ENCODE data around the gene BTG2.
A peak's percentile ranks its signal among the peaks of the same experiment; 100 is the strongest.
"Not testable (repeated sequence)": the region's sequence is repeated elsewhere in the genome, so short reads cannot be mapped to it uniquely, and the experiment has no call there.

BTG2 gene
- 214 to 284 reads per million in 2 experiments for total RNA-seq

DNA sequence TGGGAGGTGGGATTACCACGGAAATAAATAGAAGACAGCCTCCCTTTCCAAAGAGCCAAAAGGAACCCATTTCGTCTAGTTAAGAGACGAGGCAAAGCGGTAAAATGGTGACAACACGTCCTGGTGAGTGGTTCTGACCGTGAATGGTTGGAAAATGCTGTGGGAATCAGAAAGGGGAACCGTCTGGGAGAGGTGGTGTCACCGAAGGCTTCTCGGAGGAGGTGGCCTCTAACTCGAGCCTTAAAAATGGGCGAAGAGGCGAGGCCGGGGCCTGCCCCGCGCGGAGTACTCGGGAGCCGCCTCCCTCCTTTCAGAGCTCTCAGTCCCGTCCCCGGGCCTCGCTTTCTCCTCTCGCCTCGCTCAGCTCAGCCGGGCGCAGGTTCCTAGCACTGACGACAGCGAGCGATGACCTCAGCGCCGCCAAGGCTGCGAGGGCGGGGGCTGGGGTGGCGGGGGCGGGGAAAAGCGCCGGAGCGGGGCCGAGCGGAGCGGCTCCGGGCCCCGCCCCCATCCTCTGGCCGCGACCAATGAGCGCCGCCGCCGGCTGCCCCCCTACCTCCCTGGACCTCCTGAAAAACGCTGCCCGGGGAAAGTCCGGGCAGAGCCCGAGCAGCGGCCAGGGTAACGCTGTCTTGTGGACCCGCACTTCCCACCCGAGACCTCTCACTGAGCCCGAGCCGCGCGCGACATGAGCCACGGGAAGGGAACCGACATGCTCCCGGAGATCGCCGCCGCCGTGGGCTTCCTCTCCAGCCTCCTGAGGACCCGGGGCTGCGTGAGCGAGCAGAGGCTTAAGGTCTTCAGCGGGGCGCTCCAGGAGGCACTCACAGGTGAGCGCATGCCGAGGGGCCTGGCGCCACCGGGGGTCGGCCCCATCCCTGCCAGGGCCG, at the start of gene BTG2:
BTG2 (plus strand) TSS at position 601 of the 890 bp plus-strand sequence; CDS start at position 689, 88 bp downstream.
- DNase-seq (ENCODE audit: low read depth): peak; percentile 90

DNA sequence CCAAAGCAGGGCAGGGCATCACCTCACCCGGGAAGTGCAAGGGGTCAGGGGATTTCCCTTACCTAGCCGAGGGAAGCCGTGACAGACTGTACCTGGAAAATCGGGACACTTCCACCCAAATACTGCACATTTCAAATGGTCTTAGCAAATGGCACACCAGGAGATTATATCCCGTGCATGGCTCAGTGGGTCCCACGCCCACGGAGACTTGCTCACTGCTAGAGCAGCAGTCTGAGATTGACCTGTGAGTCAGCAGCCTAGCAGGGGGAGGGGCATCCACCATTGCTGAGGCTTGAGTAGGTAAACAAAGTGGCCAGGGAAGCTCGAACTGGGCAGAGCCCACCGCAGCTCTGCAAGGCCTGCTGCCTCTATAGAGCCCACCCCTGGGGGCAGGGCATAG, 48.7 kb upstream of the BTG2 start:
- not testable (repeated sequence) for DNase-seq (ENCODE audit: low read depth)

- DNase-seq (ENCODE audit: low read depth): no peak
Measured at GRCh38 chr1:203263496-203263895, 41.8 kb upstream of the BTG2 start.

DNA sequence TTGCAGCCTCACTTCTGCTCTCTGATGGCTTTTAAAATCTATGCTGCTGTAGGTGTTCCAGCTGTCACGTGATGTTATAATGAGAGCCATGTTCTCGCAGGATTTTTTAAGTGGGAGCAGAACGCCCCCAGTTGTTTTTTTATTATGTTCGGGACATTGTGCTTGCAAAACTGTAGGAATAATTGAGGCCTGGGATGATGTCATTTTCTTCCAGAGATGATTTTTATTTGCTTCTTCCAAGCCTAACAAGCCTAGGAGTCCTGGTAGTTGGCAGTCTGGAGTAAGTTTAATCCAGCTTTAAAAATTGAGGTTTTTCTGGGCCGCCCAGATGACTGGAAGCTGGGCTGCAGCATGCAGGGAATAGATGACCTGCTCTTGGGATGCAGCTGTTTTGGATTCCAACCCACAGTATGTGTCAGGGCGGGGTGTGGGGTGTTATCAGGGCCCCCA, 41.2 kb upstream of the BTG2 start:
- no peak for DNase-seq (ENCODE audit: low read depth)

DNA sequence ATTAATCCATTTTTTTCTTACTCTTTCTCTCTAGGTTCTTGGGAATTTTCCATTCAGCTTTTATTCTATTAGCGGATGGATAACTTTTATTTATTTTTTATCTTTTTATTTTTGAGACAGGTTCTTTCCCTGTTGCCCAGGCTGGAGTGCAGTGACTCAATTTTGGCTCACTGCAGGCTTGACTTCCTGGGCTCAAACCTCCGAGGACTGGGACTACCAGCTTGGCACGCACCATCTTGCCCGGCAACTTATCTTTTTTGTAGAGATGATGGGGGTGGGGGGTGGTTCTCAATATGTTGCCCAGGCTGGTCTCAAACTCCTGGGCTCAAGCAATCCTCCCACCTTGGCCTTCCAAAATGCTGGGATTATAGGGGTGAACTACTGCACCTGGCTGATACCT, 39.8 kb upstream of the BTG2 start:
- no peak for DNase-seq (ENCODE audit: low read depth)

DNA sequence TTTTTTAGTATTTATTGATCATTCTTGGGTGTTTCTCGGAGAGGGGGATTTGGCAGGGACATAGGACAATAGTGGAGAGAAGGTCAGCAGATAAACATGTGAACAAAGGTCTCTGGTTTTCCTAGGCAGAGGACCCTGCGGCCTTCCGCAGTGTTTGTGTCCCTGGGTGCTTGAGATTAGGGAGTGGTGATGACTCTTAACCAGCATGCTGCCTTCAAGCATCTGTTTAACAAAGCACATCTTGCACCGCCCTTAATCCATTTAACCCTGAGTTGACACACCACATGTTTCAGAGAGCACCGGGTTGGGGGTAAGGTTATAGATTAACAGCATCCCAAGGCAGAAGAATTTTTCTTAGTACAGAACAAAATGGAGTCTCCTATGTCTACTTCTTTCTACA, 39.2 kb upstream of the BTG2 start:
- DNase-seq (ENCODE audit: low read depth): not testable (repeated sequence)

- peak; percentile 78 for DNase-seq (ENCODE audit: low read depth)
Measured at GRCh38 chr1:203267347-203267846, 37.9 kb upstream of the BTG2 start.

DNA sequence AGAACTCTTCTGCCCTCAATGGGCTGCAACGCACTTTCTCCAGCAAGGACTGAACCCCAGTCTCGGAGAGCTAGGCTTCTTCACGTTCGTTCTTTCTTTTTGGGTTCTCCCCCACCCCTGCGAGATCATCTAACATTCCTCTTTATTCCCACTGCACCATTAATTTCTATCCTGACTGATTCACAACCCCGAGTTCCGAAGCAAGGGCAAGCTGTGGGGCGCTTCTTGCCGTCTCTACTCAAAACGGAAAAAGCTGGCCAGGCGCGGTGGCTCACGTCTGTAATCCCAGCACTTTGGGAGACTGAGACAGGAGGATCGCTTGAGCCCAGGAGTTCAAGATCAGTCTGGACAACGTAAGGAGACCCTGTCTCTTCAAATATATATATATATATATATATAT, 37.4 kb upstream of the BTG2 start:
- DNase-seq (ENCODE audit: low read depth): no peak

DNA sequence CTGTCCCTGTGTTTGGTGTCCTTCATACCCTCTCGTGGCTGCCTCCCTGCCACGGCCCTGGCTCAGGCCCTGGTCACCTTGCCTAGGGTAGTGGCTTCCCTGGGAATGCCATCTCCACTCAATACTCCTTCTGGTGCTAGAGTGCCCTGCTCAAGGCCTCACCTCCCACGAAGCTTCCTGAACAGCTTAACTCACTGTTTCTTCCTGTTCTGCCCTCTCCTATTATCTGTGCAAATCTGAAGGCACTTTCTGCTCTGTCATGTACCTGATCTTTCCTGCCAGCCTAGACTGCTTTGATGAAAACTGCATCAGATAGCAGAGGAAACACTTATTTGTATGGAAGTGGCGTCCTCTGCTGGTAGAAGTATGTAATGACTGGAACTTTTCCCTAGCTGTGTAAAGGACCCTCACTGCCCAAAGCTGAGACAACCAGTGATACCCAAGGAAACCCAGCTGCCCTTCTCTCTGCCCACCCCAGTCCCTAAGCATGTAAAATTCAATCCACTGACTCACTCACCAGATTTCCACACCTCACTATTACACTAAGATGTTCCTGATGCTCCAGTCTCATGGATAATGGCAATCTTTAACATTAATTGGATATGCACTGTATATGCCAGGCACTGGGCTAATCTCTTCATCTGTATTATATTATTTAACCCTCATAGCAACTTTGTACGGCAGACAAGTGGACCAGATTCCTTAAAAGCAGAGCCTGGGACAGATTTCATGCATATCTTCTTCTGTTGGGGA, 36.2 kb upstream of the BTG2 start:
- DNase-seq (ENCODE audit: low read depth): peak; percentile 36

DNA sequence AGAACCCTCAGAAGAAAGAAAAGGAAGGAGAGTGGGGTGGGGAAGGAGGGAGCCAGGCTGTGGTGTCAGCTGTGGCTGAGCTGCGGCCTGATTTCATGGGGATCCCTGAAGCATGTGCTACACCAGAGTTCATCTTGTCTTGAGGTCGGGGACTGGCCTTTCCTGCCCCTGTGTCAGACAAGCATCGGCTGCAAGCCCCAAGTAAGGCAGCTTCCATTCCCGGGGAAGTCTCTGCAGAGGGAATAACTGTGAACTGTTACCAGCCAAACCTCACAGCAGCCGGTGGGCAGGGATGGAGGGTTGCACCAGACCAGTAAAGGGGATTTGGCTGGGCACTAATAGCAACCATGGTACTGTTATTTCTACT, 35.7 kb upstream of the BTG2 start:
- no peak for DNase-seq (ENCODE audit: low read depth)

- DNase-seq (ENCODE audit: low read depth): no peak
Measured at GRCh38 chr1:203270448-203270847, 34.9 kb upstream of the BTG2 start.

DNA sequence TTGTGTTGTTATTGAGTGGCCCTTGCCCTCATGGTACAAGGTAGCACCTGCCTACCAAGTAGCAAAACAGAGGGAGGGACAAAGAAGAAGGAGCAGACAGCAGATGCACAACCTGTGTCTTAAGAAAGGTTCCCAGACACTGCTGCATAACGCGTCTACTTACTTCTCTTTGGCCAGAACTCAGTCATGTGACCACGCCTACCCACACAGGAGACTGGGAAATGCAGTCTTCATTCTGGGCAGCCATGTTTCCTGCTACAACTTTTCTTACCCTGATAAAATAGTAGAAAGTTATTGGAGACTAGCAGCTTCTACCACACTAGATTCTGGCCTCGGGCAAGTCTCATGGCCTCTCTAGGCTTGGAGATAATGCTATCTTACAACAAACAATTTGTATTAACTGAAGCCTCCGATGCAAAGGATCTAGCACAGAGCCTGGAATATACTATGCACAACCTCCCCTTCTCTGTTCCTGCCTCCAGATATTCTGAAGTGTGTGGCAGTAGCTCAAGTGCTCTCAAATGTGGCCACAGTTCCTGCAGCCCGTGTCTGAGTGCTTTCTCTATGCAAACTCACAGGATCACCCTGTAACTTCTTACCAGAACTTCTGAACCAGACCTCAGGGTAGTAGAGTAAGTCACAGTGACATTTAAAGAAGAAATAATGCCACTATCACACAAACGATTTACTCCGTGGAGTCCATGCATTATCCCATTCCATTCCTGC, 34.1 kb upstream of the BTG2 start:
- peak; percentile 64 for DNase-seq (ENCODE audit: low read depth)

GRCh38 chr1:203271962-203272632, 33.2 kb upstream of the BTG2 start:
- no peak for DNase-seq (ENCODE audit: low read depth)

GRCh38 chr1:203272633-203273205, 32.6 kb upstream of the BTG2 start:
- DNase-seq (ENCODE audit: low read depth): no peak

DNA sequence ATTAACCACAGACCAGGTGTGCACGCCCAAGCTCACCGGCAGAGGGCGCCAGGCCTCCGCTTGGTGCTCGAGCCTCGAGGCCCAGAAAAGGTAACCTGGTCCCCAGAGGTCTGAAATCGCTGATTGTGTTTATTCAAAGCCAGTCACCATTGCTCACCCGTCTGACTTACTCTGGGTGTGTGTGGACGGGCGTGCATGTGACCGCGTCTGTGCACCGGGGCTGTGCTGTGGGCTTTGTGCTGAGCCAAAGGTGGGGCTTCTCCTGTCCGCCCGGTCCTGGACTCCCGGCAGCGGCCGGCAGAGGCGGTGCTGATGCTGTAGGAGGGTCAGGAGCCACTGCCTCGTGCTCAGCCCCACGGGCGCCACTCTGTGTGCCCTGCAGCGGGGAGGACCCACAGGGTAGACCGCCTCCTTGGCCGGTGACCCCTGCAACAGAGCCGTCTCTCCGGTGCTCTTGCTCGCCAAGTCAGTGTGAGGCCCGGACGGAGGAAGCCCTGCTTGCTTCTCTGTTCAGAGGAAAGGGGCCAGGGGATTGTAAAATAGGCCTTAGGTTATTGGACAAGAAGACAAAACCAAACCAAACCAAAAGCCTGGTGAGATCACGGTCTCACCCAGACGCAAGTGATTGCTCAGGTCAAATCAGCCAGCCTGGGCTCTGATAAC, 32.0 kb upstream of the BTG2 start:
- peak; percentile 88 for DNase-seq (ENCODE audit: low read depth)

GRCh38 chr1:203273869-203274602, 31.3 kb upstream of the BTG2 start:
- DNase-seq (ENCODE audit: low read depth): no peak

GRCh38 chr1:203274603-203275381, 30.5 kb upstream of the BTG2 start:
- no peak for DNase-seq (ENCODE audit: low read depth)

DNA sequence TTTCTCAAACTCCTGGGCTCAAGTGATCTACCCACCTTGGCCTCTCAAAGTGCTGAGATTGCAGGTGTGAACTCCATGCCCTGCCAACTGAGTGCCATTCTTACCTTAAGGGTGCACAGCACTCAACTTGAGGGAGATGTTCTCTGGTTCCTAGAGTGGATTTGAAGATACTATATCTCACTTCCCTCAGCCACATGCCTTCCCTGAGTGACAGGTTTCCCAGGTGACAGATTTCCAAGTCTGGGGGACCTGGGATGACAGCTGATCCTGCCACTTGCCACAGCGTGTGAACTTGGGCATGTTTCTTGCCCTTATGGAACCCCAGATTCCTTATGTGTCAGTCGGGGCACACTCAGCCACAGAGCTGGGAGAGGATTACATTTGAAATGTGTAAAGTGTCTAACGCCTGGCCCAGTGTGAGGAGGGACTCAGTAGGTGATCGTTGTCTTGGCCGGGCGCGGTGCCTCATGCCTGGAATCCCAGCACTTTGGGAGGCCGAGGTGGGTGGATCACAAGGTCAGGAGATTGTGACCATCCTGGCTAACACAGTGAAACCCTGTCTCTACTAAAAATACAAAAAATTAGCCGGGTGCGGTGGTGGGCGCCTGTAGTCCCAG, 29.6 kb upstream of the BTG2 start:
- DNase-seq (ENCODE audit: low read depth): no peak

DNA sequence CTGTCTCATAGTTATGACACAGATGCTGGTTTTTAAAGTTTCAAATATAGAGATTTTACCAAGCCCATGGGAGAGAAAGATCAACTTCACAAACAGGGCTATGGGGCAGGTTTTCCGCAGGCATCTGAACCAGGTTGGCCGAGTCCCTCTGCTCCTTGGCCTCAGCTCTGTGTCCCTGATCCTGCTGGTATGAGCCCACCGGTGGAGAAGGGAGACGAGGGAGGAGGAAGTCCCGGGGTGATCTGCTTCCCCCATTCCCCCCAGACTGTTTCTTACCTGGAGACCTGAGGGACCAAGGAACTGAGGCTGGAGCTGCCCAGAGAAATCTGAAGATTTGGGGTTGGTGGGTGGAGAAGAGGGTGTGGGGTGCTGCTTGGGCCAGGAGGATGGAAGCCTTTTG, 28.9 kb upstream of the BTG2 start:
- DNase-seq (ENCODE audit: low read depth): no peak

Measured in T follicular helper cell (primary cell).